Measurements from ENCODE around the gene ACLY.
"Not testable (repeated sequence)": the region's sequence is repeated elsewhere in the genome, so short reads cannot be mapped to it uniquely, and the experiment has no call there.

Gene ACLY

GRCh38 chr17:41837761-41838538 is 80.8 kb downstream of the ACLY start, which contains the start of gene KLHL10:
TSS of gene KLHL10 (plus strand) at chr17:41837825. CDS start at chr17:41837933, 108 bp downstream.
- Histone ChIP-seq H3K9ac (ENCODE audit: low read depth, low read length) (no peak within 1 kb of the TSS), H3K27ac (ENCODE audit: low read length) (no peak within 1 kb of the TSS), H3K4me1 (ENCODE audit: insufficient read depth, low read length) (0 out of 2 replicates have a peak, but pooled peaks cover 3% of the 10 kb centered on the region), H3K27me3 (ENCODE audit: insufficient read depth, low read length) (peaks cover 15% of the 10 kb centered on the region), H3K9me3 (ENCODE audit: insufficient read depth, low read depth, low read length) (no peaks in the 10 kb centered on the region), H3K4me3 (ENCODE audit: low read length) (peak within 1 kb of the TSS; percentile 73), H3K36me3 (ENCODE audit: insufficient read depth, low read depth, low read length) (peaks cover 6% of the 10 kb centered on the region; the same call in 1 of the 2 replicates)

- peaks cover 15% of the 10 kb centered on the region for H3K36me3 ChIP-seq (ENCODE audit: insufficient read depth, low read depth, low read length)
- H3K9me3 ChIP-seq (ENCODE audit: insufficient read depth, low read depth, low read length) = no peaks in the 10 kb centered on the region
- H3K4me3 ChIP-seq (ENCODE audit: low read length) = peak overlapping the region; percentile 73
- peaks cover 15% of the 10 kb centered on the region for H3K27me3 ChIP-seq (ENCODE audit: insufficient read depth, low read length)
- 0 out of 2 replicates have a peak, but pooled peaks cover 3% of the 10 kb centered on the region for H3K4me1 ChIP-seq (ENCODE audit: insufficient read depth, low read length)
- H3K27ac ChIP-seq (ENCODE audit: low read length) = no peak overlapping the region
- H3K9ac ChIP-seq (ENCODE audit: low read depth, low read length) = no peak overlapping the region
Measured at GRCh38 chr17:41836550-41837196, 82.1 kb downstream of the ACLY start.

GRCh38 chr17:41835800-41836549 is 82.8 kb downstream of the ACLY start, which contains the start of gene NT5C3B:
TSS of gene NT5C3B (minus strand) at chr17:41836232. CDS start at chr17:41836193, 39 bp downstream.
- no peaks in the 10 kb centered on the region for H3K9me3 ChIP-seq (ENCODE audit: insufficient read depth, low read depth, low read length)
- peaks cover 20% of the 10 kb centered on the region for H3K36me3 ChIP-seq (ENCODE audit: insufficient read depth, low read depth, low read length)
- H3K4me3 ChIP-seq (ENCODE audit: low read length) = peak within 1 kb of the TSS; percentile 73
- peak within 1 kb of the TSS; percentile 63; the same call in 1 of the 2 replicates for H3K9ac ChIP-seq (ENCODE audit: low read depth, low read length)
- H3K27ac ChIP-seq (ENCODE audit: low read length) = no peak within 1 kb of the TSS
- H3K4me1 ChIP-seq (ENCODE audit: insufficient read depth, low read length) = 0 out of 2 replicates have a peak, but pooled peaks cover 3% of the 10 kb centered on the region
- peaks cover 15% of the 10 kb centered on the region for H3K27me3 ChIP-seq (ENCODE audit: insufficient read depth, low read length)

GRCh38 chr17:41835214-41835799 is 83.4 kb downstream of the ACLY start:
- Histone ChIP-seq H3K4me1 (ENCODE audit: insufficient read depth, low read length) (0 out of 2 replicates have a peak, but pooled peaks cover 3% of the 10 kb centered on the region), H3K27ac (ENCODE audit: low read length) (no peak overlapping the region)

GRCh38 chr17:41829961-41830360 is 88.8 kb downstream of the ACLY start:
- not testable (repeated sequence) for H3K27me3 ChIP-seq (ENCODE audit: insufficient read depth, low read length); H3K4me3 ChIP-seq (ENCODE audit: low read length); H3K9ac ChIP-seq (ENCODE audit: low read depth, low read length); H3K9me3 ChIP-seq (ENCODE audit: insufficient read depth, low read depth, low read length); H3K27ac ChIP-seq (ENCODE audit: low read length); H3K4me1 ChIP-seq (ENCODE audit: insufficient read depth, low read length)
- peaks cover 67% of the 10 kb centered on the region for H3K36me3 ChIP-seq (ENCODE audit: insufficient read depth, low read depth, low read length)

More at GRCh38 chr17:41835214-41835799, 83.4 kb downstream of the ACLY start:
- H3K36me3 ChIP-seq (ENCODE audit: insufficient read depth, low read depth, low read length) = peaks cover 27% of the 10 kb centered on the region
- H3K27me3 ChIP-seq (ENCODE audit: insufficient read depth, low read length) = peaks cover 15% of the 10 kb centered on the region
- H3K9ac ChIP-seq (ENCODE audit: low read depth, low read length) = peak overlapping the region; percentile 63; the same call in 1 of the 2 replicates
- H3K9me3 ChIP-seq (ENCODE audit: insufficient read depth, low read depth, low read length) = no peaks in the 10 kb centered on the region
- peak overlapping the region; percentile 73 for H3K4me3 ChIP-seq (ENCODE audit: low read length)

- peaks cover 59% of the 10 kb centered on the region for H3K36me3 ChIP-seq (ENCODE audit: insufficient read depth, low read depth, low read length)
- no peaks in the 10 kb centered on the region for H3K27me3 ChIP-seq (ENCODE audit: insufficient read depth, low read length)
- no peak overlapping the region for H3K9ac ChIP-seq (ENCODE audit: low read depth, low read length)
- no peak overlapping the region for H3K4me3 ChIP-seq (ENCODE audit: low read length)
- H3K27ac ChIP-seq (ENCODE audit: low read length) = no peak overlapping the region
- no peaks in the 10 kb centered on the region for H3K4me1 ChIP-seq (ENCODE audit: insufficient read depth, low read length)
- no peaks in the 10 kb centered on the region for H3K9me3 ChIP-seq (ENCODE audit: insufficient read depth, low read depth, low read length)
Measured at GRCh38 chr17:41825175-41825845, 93.4 kb downstream of the ACLY start.

GRCh38 chr17:41824086-41824485 is 94.7 kb downstream of the ACLY start:
- H3K27ac ChIP-seq (ENCODE audit: low read length) = no peak overlapping the region
- H3K36me3 ChIP-seq (ENCODE audit: insufficient read depth, low read depth, low read length) = peaks cover 60% of the 10 kb centered on the region
- H3K27me3 ChIP-seq (ENCODE audit: insufficient read depth, low read length) = no peaks in the 10 kb centered on the region
- no peak overlapping the region for H3K9ac ChIP-seq (ENCODE audit: low read depth, low read length)
- peaks cover 9% of the 10 kb centered on the region; the same call in 1 of the 2 replicates for H3K4me1 ChIP-seq (ENCODE audit: insufficient read depth, low read length)
- H3K9me3 ChIP-seq (ENCODE audit: insufficient read depth, low read depth, low read length) = no peaks in the 10 kb centered on the region
- no peak overlapping the region for H3K4me3 ChIP-seq (ENCODE audit: low read length)

- H3K4me3 ChIP-seq (ENCODE audit: low read length) = no peak overlapping the region
- H3K4me1 ChIP-seq (ENCODE audit: insufficient read depth, low read length) = peaks cover 12% of the 10 kb centered on the region; the same call in 1 of the 2 replicates
Measured at GRCh38 chr17:41823580-41823979, 95.2 kb downstream of the ACLY start.

GRCh38 chr17:41823141-41823524 is 95.6 kb downstream of the ACLY start:
- H3K27me3 ChIP-seq (ENCODE audit: insufficient read depth, low read length) = no peaks in the 10 kb centered on the region
- H3K9ac ChIP-seq (ENCODE audit: low read depth, low read length) = no peak overlapping the region
- peaks cover 12% of the 10 kb centered on the region; the same call in 1 of the 2 replicates for H3K4me1 ChIP-seq (ENCODE audit: insufficient read depth, low read length)
- H3K36me3 ChIP-seq (ENCODE audit: insufficient read depth, low read depth, low read length) = peaks cover 58% of the 10 kb centered on the region
- H3K4me3 ChIP-seq (ENCODE audit: low read length) = no peak overlapping the region
- H3K27ac ChIP-seq (ENCODE audit: low read length) = no peak overlapping the region
- H3K9me3 ChIP-seq (ENCODE audit: insufficient read depth, low read depth, low read length) = no peaks in the 10 kb centered on the region

More at GRCh38 chr17:41823580-41823979, 95.2 kb downstream of the ACLY start:
- Histone ChIP-seq H3K9ac (ENCODE audit: low read depth, low read length) (no peak overlapping the region), H3K36me3 (ENCODE audit: insufficient read depth, low read depth, low read length) (peaks cover 58% of the 10 kb centered on the region), H3K27ac (ENCODE audit: low read length) (no peak overlapping the region), H3K9me3 (ENCODE audit: insufficient read depth, low read depth, low read length) (no peaks in the 10 kb centered on the region), H3K27me3 (ENCODE audit: insufficient read depth, low read length) (no peaks in the 10 kb centered on the region)

GRCh38 chr17:41822216-41823140 is 96.3 kb downstream of the ACLY start:
- H3K4me3 ChIP-seq (ENCODE audit: low read length) = no peak overlapping the region
- H3K9ac ChIP-seq (ENCODE audit: low read depth, low read length) = no peak overlapping the region
- peaks cover 58% of the 10 kb centered on the region for H3K36me3 ChIP-seq (ENCODE audit: insufficient read depth, low read depth, low read length)
- H3K4me1 ChIP-seq (ENCODE audit: insufficient read depth, low read length) = peaks cover 12% of the 10 kb centered on the region; the same call in 1 of the 2 replicates
- H3K27me3 ChIP-seq (ENCODE audit: insufficient read depth, low read length) = no peaks in the 10 kb centered on the region
- no peaks in the 10 kb centered on the region for H3K9me3 ChIP-seq (ENCODE audit: insufficient read depth, low read depth, low read length)
- no peak overlapping the region for H3K27ac ChIP-seq (ENCODE audit: low read length)

All from iPS-20b (cell line).